H1 (cell line): ENCODE data around the gene ADGRL3. TPM values are rescaled to one million over a fixed set of nuclear protein-coding genes. Genes with fewer than 3 reads are reported as not detected.

Experiments used
- CBX5 ChIP-seq: fragments of 300-800, 300-1000 bp; sonication (generic); IDR thresholded peaks from 2 replicates; pipeline ENCODE4 v1.7.1; 2016; ENCODE audit warnings: antibody characterized with exemption, low read length, low read depth
- GABPA ChIP-seq: IDR thresholded peaks from 2 replicates; pipeline ENCODE4 v1.6.1; 2011; ENCODE audit warnings: mild to moderate bottlenecking, low read length, moderate library complexity, borderline replicate concordance; ENCODE audit not compliant: insufficient read depth
- POU5F1 ChIP-seq: IDR thresholded peaks from 2 replicates; pipeline ENCODE4 v1.6.1; 2011; ENCODE audit warnings: low read depth, mild to moderate bottlenecking, low read length, moderate library complexity
- polyA plus RNA-seq, 7 experiments: library from polyadenylated mRNA; depleted of rRNA in 3 of 7; stranded (reverse) in 5 of 7; unstranded in 2 of 7; fragments of >200 nt in 5 of 7; fragments of 200-250 nt in 2 of 7; gene quantifications; 1 replicate in 5 of 7; 2 replicates in 1 of 7; 4 replicates in 1 of 7; pipeline versions ENCODE4 v1.2.1 to v1.2.3, GENCODE V29; 2011 to 2013; ENCODE audit warnings: missing spikeins in 2 of 7, mixed read lengths in 2 of 7
- total RNA-seq: library from RNA; stranded (reverse); fragmentation: NEBNext Ultra II Directional; extraction: Animal tissue kit (Norgen Biotek cat#: 25700); gene quantifications from 2 replicates; pipeline ENCODE4 v1.2.1, GENCODE V29; 2021

The ADGRL3 gene
- total and polyA plus RNA-seq, 2 of the 8 experiments (the other 6 are each of a cell fraction or from before 2014, with no cell fraction given), result 6.6 to 13.0 TPM

GRCh38 chr4:61896634-61897033, 696.5 kb downstream of the ADGRL3 start (continued):
- TF ChIP-seq GABPA (no peak), CBX5 (no peak), POU5F1 (no peak)
